PC-3 (cell line): Measurements from ENCODE around the gene TEAD1. TPM values are rescaled to one million over a fixed set of nuclear protein-coding genes. Genes with fewer than 3 reads are reported as not detected.

Experiments used
- ATAC-seq: fragments of 200-7000 bp; cut with Tn5 transposase; 2 replicates; pipeline ENCODE4 v1.9.1; 2020; ENCODE audit warnings: mild to moderate bottlenecking, moderate library complexity
- BruUV-seq: library from RNA; stranded (reverse); fragments of 400-500 nt; replicated peaks from 2 replicates; lab custom pipeline; 2021; lab: Mats Ljungman, UMichigan
- CTCF ChIA-PET: fragments of 300-600 bp; sonication (Branson Sonifier 250); formaldehyde crosslinking; loops from one replicate; lab custom pipeline; 2022; ENCODE audit warnings: antibody characterized with exemption; lab: Charles Lee
- POLR2A ChIA-PET: fragments of 300-600 bp; sonication (Branson Sonifier 250); formaldehyde crosslinking; loops from one replicate; lab custom pipeline; 2022; ENCODE audit warnings: antibody characterized with exemption; ENCODE audit not compliant: unreplicated experiment; lab: Charles Lee
- DNase-seq: peaks from one replicate; pipeline ENCODE4 v3.0.0-alpha.2; 2015
- H2AFZ ChIP-seq: fragments of 300-600 bp; sonication (generic); 2 replicates; pipeline ENCODE4 v1.6.0; 2016; ENCODE audit warnings: antibody characterized with exemption, low read length
- H3F3A ChIP-seq: fragments of 300-600 bp; sonication (generic); one replicate; pipeline ENCODE4 v1.6.0; 2017; ENCODE audit warnings: antibody characterized with exemption, low read length, control low read depth, mild to moderate bottlenecking; ENCODE audit not compliant: unreplicated experiment
- H3K27ac ChIP-seq: fragments of 300-600 bp; sonication (generic); 2 replicates; pipeline ENCODE4 v1.5.1; 2016; ENCODE audit warnings: mild to moderate bottlenecking, low read length
- H3K27me3 ChIP-seq: fragments of 300-600 bp; sonication (generic); 2 replicates; pipeline ENCODE4 v1.6.1; 2016; ENCODE audit warnings: low read length, mixed read lengths
- H3K36me3 ChIP-seq: fragments of 300-600 bp; sonication (generic); 2 replicates; pipeline ENCODE4 v1.6.1; 2016; ENCODE audit warnings: low read depth, mixed run types, low read length, mixed read lengths
- H3K4me1 ChIP-seq: fragments of 300-600 bp; sonication (generic); 2 replicates; pipeline ENCODE4 v1.5.1; 2016; ENCODE audit warnings: low read length; ENCODE audit not compliant: insufficient read depth
- H3K4me2 ChIP-seq: fragments of 300-600 bp; sonication (generic); 2 replicates; pipeline ENCODE4 v1.6.0; 2016; ENCODE audit warnings: low read length
- H3K4me3 ChIP-seq: fragments of 300-600 bp; sonication (generic); 2 replicates; pipeline ENCODE4 v1.5.1; 2016; ENCODE audit warnings: mild to moderate bottlenecking, low read length, mixed read lengths
- H3K79me2 ChIP-seq: fragments of 300-600 bp; sonication (generic); 2 replicates; pipeline ENCODE4 v1.6.1; 2017; ENCODE audit warnings: low read length, mixed read lengths
- H3K9ac ChIP-seq: fragments of 300-600 bp; sonication (generic); 2 replicates; pipeline ENCODE4 v1.6.0; 2016; ENCODE audit warnings: mild to moderate bottlenecking, low read length
- H3K9me2 ChIP-seq: fragments of 300-600 bp; sonication (generic); replicated peaks from 2 replicates; pipeline ENCODE4 v1.6.1; 2016; ENCODE audit warnings: mixed run types, low read length, mixed read lengths
- H3K9me3 ChIP-seq: fragments of 300-600 bp; sonication (generic); 2 replicates; pipeline ENCODE4 v1.6.1; 2016; ENCODE audit warnings: low read length, mixed read lengths
- H4K20me1 ChIP-seq: fragments of 300-600 bp; sonication (generic); 2 replicates; pipeline ENCODE4 v1.6.1; 2016; ENCODE audit warnings: low read length, mixed read lengths
- EZH2 ChIP-seq: fragments of 300-600 bp; sonication (generic); IDR thresholded peaks from one replicate; pipeline ENCODE4 v1.6.1; 2017; ENCODE audit warnings: antibody characterized with exemption, mild to moderate bottlenecking, low read length; ENCODE audit not compliant: unreplicated experiment
- EZH2phosphoT487 ChIP-seq: fragments of 300-600 bp; sonication (generic); IDR thresholded peaks from 2 replicates; pipeline ENCODE4 v1.6.1; 2018; ENCODE audit warnings: mild to moderate bottlenecking, antibody characterized with exemption, low read length, borderline replicate concordance
- intact Hi-C: fragments of 100-400 bp; cut with micrococcal nuclease; formaldehyde crosslinking; loops from 2 replicates; pipeline ENCODE4 v1.9.0; 2023
- total RNA-seq: library from RNA; depleted of rRNA; stranded (reverse); fragments of >200 nt; gene quantifications from 2 replicates; pipeline ENCODE4 v1.2.3, GENCODE V29; 2014
- TF ChIP-seq, protein P1 (sequence below): fragments of 300-600 bp; sonication (generic); conservative IDR thresholded peaks from 2 replicates; pipeline ENCODE4 v1.5.1; 2017; ENCODE audit warnings: antibody characterized with exemption, low read depth, mild to moderate bottlenecking, low read length

The TEAD1 gene
- total RNA-seq, 1 experiment from 2014 or later = 70.2 TPM

DNA sequence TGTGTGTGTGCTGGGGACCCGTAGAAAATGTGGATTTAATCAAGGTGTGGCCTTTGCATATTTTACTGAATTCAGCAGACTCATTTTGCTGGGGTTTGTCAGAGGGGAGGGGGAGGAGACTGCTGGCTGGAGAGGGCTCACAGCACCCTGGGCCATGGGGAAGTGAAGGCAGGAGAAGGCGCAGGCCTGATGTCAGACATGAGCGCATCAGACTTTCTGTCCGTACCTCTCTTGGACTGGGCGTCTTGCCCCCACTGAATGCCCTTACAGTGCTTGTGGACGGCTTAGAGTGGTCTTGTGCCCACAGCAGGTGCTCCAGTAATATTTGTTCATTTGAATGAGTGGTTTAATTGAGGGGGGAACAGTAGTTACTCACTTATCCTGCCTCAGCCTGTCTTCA is 75.2 kb downstream of the TEAD1 start:
- BruUV-seq = no TSS peak
- no peak overlapping the region for H2AFZ ChIP-seq
- H3K9me3 ChIP-seq = no peaks in the 10 kb centered on the region
- no peak overlapping the region for H3K4me3 ChIP-seq
- peaks cover 96% of the 10 kb centered on the region for H3K79me2 ChIP-seq
- TF ChIP-seq EZH2 (no peak), EZH2phosphoT487 (no peak)
- TF ChIP-seq, protein P1, sequence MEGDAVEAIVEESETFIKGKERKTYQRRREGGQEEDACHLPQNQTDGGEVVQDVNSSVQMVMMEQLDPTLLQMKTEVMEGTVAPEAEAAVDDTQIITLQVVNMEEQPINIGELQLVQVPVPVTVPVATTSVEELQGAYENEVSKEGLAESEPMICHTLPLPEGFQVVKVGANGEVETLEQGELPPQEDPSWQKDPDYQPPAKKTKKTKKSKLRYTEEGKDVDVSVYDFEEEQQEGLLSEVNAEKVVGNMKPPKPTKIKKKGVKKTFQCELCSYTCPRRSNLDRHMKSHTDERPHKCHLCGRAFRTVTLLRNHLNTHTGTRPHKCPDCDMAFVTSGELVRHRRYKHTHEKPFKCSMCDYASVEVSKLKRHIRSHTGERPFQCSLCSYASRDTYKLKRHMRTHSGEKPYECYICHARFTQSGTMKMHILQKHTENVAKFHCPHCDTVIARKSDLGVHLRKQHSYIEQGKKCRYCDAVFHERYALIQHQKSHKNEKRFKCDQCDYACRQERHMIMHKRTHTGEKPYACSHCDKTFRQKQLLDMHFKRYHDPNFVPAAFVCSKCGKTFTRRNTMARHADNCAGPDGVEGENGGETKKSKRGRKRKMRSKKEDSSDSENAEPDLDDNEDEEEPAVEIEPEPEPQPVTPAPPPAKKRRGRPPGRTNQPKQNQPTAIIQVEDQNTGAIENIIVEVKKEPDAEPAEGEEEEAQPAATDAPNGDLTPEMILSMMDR = no peak
- H3K9ac ChIP-seq = no peak overlapping the region
- H3K36me3 ChIP-seq = no peaks in the 10 kb centered on the region
- no peak overlapping the region for H3K27ac ChIP-seq
- ChIA-PET CTCF (no interaction called here), POLR2A (no interaction called here)
- ATAC-seq = no peak
- peaks cover 24% of the 10 kb centered on the region for H3K4me1 ChIP-seq
- no peak for DNase-seq
- H3K4me2 ChIP-seq = no peak overlapping the region
- no peaks in the 10 kb centered on the region for H3F3A ChIP-seq
- no peaks in the 10 kb centered on the region for H3K9me2 ChIP-seq
- no peaks in the 10 kb centered on the region for H3K27me3 ChIP-seq
- intact Hi-C loops = no loop called here
- peaks cover 11% of the 10 kb centered on the region; the same call in 1 of the 2 replicates for H4K20me1 ChIP-seq

DNA sequence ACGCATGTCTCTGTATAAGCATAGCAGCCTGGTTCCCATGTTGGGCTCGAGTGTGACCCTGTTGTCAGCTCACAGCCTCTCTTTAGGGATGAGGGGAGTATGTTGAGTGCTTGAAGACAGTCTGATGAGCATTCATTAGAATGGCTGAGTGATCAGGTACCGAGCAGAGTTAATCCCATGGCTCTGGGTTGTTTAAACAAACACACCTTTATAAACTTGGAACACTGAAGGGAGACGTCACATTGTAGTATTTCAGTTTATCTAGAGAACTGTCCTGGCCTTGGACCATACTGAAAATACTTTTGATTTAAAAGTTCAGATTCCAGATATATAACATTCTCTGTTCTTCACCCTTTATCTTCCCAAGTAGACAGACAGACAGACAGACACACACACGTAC is 76.0 kb downstream of the TEAD1 start:
- Histone ChIP-seq H3K4me3 (no peak overlapping the region), H3K79me2 (peaks cover 98% of the 10 kb centered on the region), H3F3A (no peaks in the 10 kb centered on the region), H3K36me3 (no peaks in the 10 kb centered on the region), H4K20me1 (peaks cover 15% of the 10 kb centered on the region; the same call in 1 of the 2 replicates), H3K27me3 (no peaks in the 10 kb centered on the region), H3K9me2 (no peaks in the 10 kb centered on the region), H3K4me1 (peaks cover 31% of the 10 kb centered on the region), H3K4me2 (no peak overlapping the region), H3K9ac (no peak overlapping the region), H3K9me3 (no peaks in the 10 kb centered on the region), H2AFZ (no peak overlapping the region), H3K27ac (no peak overlapping the region)
- ATAC-seq (no peak), DNase-seq (no peak)
- TF ChIP-seq, protein P1 = no peak
- no peak for TF ChIP-seq EZH2
- no peak for TF ChIP-seq EZH2phosphoT487
- CTCF ChIA-PET = no interaction called here
- POLR2A ChIA-PET = no interaction called here
- intact Hi-C loops = no loop called here
- no TSS peak for BruUV-seq

DNA sequence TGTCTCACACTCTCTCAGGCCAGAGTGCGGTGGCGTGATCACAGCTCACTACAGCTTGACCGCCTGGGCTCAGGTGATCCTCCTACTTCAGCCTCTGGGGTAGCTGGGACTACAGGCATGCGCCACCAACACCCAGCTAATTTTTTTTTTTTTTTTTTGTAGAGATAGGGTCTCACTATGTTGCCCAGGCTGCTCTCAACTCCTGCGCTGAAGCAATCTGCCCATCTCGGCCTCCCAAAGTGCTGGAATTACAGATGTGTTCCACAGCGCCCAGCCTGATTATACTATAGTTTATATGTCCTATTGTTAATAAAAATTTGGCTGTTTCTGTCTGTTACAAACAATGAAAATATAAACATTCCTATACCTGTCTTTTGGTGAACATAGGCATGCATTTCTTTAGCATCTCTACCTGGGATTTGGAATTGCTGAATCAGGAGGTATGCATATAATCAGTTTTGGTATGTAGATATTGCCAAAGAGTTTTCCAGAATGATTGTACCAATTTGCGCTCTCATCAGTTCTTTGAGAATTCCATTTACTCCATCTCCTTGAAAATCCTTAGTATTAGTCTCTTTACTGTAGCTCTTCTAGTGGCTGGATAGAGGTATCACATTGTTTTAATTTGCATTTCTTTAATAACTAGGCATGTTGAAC is 78.8 kb downstream of the TEAD1 start:
- BruUV-seq = no TSS peak
- Histone ChIP-seq H3K9me3 (no peaks in the 10 kb centered on the region), H3F3A (no peaks in the 10 kb centered on the region), H3K4me1 (peaks cover 23% of the 10 kb centered on the region), H4K20me1 (peaks cover 14% of the 10 kb centered on the region; the same call in 1 of the 2 replicates), H3K9me2 (no peaks in the 10 kb centered on the region), H3K27ac (no peak overlapping the region), H2AFZ (no peak overlapping the region), H3K36me3 (no peaks in the 10 kb centered on the region), H3K4me2 (no peak overlapping the region), H3K27me3 (no peaks in the 10 kb centered on the region), H3K79me2 (peaks cover 99% of the 10 kb centered on the region), H3K4me3 (no peak overlapping the region), H3K9ac (no peak overlapping the region)
- TF ChIP-seq, protein P1 = no peak; the same call in 1 of the 2 replicates
- TF ChIP-seq EZH2phosphoT487 (no peak), EZH2 (no peak)
- ATAC-seq (peak; percentile 27; the same call in 1 of the 2 replicates), DNase-seq (no peak)
- intact Hi-C loops = no loop called here
- ChIA-PET CTCF (no interaction called here), POLR2A (no interaction called here)
